GM13977 (cell line): ENCODE results near the gene CEP55.

Experiments used
- DNase-seq: peaks from one replicate; pipeline ENCODE4 v3.0.0; 2012; ENCODE audit warnings: low spot score
- CTCF ChIP-seq: IDR thresholded peaks from 2 replicates; pipeline ENCODE4 v1.5.1; 2012; ENCODE audit warnings: mild to moderate bottlenecking, control low read depth; ENCODE audit not compliant: insufficient read depth; ENCODE audit errors: extremely low read depth, missing control alignments
- in situ Hi-C: fragments of 300-500 bp; cut with MboI; formaldehyde crosslinking; loops from one replicate; pipeline ENCODE4 v1.12.0; 2022; ENCODE audit warnings: low sequenced_read_pairs, low pct_unique_long_range_greater_than_20kb, mixed read lengths, inconsistent platforms; ENCODE audit not compliant: unreplicated experiment

The CEP55 gene

GRCh38 chr10:93475871-93476270, 20.5 kb upstream of the CEP55 start:
- no peak for DNase-seq
- in situ Hi-C loops, result loop anchor here (10.0 to 25.0 kb wide), 2 partner anchors 91 to 389 kb away; no protein-coding TSS in a partner anchor
- no peak for TF ChIP-seq CTCF

- no peak for DNase-seq
- no peak for TF ChIP-seq CTCF
- in situ Hi-C loops, result loop anchor here (10.0 to 25.0 kb wide), 2 partner anchors 92 to 389 kb away; no protein-coding TSS in a partner anchor
Observed at GRCh38 chr10:93476756-93477155, 19.7 kb upstream of the CEP55 start.

GRCh38 chr10:93478873-93479272, 17.5 kb upstream of the CEP55 start:
- in situ Hi-C loops, result loop anchor here (10.0 to 25.0 kb wide), 2 partner anchors 94 to 392 kb away; no protein-coding TSS in a partner anchor
- no peak for DNase-seq
- no peak for TF ChIP-seq CTCF

GRCh38 chr10:93481637-93482144, 14.7 kb upstream of the CEP55 start:
- no peak for DNase-seq

GRCh38 chr10:93482145-93482834, 14.1 kb upstream of the CEP55 start, which contains the start of gene MYOF:
Gene MYOF (minus strand): TSS chr10:93482334. CDS start chr10:93482194, 140 bp downstream.
- peak; percentile 72 for TF ChIP-seq CTCF
- DNase-seq, result peak; percentile 75
- in situ Hi-C loops, result loop anchor here (25.0 kb wide), 1 partner anchor 395 kb away; no protein-coding TSS in a partner anchor

More at GRCh38 chr10:93481637-93482144, 14.7 kb upstream of the CEP55 start:
- TF ChIP-seq CTCF, result no peak
- in situ Hi-C loops, result loop anchor here (25.0 kb wide), 1 partner anchor 394 kb away; no protein-coding TSS in a partner anchor

GRCh38 chr10:93485690-93486089, 10.7 kb upstream of the CEP55 start:
- no peak for TF ChIP-seq CTCF
- in situ Hi-C loops, result loop anchor here (25.0 kb wide), 1 partner anchor 398 kb away; no protein-coding TSS in a partner anchor
- DNase-seq, result no peak
